Stimulated activated naive CD8-positive, alpha-beta T cell treated with anti-CD3 and anti-CD28 coated beads, Interleukin-15, Interleukin-2, amounts not matched to agents 100 ng/mL and 50 ng/mL, for 24 hours (primary cell): Measurements from ENCODE around the gene JMJD6.

Source experiments
- H3K27ac Mint-ChIP-seq: one replicate; pipeline ENCODE4 v1.8.0; 2021; ENCODE audit warnings: mild to moderate bottlenecking, mixed read lengths
- H3K27me3 Mint-ChIP-seq: one replicate; pipeline ENCODE4 v1.8.0; 2021; ENCODE audit warnings: mixed read lengths
- H3K36me3 Mint-ChIP-seq: one replicate; pipeline ENCODE4 v1.8.0; 2021; ENCODE audit warnings: low read depth, mixed read lengths
- H3K4me1 Mint-ChIP-seq: one replicate; pipeline ENCODE4 v1.8.0; 2021; ENCODE audit warnings: low read depth, mixed read lengths
- H3K4me3 Mint-ChIP-seq: one replicate; pipeline ENCODE4 v1.8.0; 2021; ENCODE audit warnings: mild to moderate bottlenecking, mixed read lengths
- H3K9me3 Mint-ChIP-seq: one replicate; pipeline ENCODE4 v1.8.0; 2021; ENCODE audit warnings: mixed read lengths

The JMJD6 gene

GRCh38 chr17:76686538-76687297 is 39.7 kb downstream of the JMJD6 start:
- Mint-ChIP-seq H3K36me3 (no peaks in the 10 kb centered on the region), H3K4me3 (no peak overlapping the region), H3K27me3 (no peaks in the 10 kb centered on the region), H3K27ac (no peak overlapping the region), H3K4me1 (peaks cover 4% of the 10 kb centered on the region), H3K9me3 (no peaks in the 10 kb centered on the region)

- Mint-ChIP-seq H3K9me3 (no peaks in the 10 kb centered on the region), H3K27me3 (no peaks in the 10 kb centered on the region), H3K4me1 (peaks cover 4% of the 10 kb centered on the region), H3K4me3 (no peak overlapping the region), H3K27ac (no peak overlapping the region), H3K36me3 (no peaks in the 10 kb centered on the region)
These were observed 40.6 kb downstream of the JMJD6 start for GRCh38 chr17:76685846-76686245.

GRCh38 chr17:76685366-76685765 is 41.0 kb downstream of the JMJD6 start:
- Mint-ChIP-seq H3K27ac (no peak overlapping the region), H3K4me1 (peaks cover 4% of the 10 kb centered on the region), H3K4me3 (no peak overlapping the region), H3K27me3 (no peaks in the 10 kb centered on the region), H3K36me3 (no peaks in the 10 kb centered on the region), H3K9me3 (no peaks in the 10 kb centered on the region)

GRCh38 chr17:76684756-76685155 is 41.6 kb downstream of the JMJD6 start:
- Mint-ChIP-seq H3K4me1 (peaks cover 4% of the 10 kb centered on the region), H3K4me3 (no peak overlapping the region), H3K27ac (no peak overlapping the region), H3K27me3 (no peaks in the 10 kb centered on the region), H3K9me3 (no peaks in the 10 kb centered on the region), H3K36me3 (no peaks in the 10 kb centered on the region)

GRCh38 chr17:76683921-76684745 is 42.3 kb downstream of the JMJD6 start:
- no peaks in the 10 kb centered on the region for H3K27me3 Mint-ChIP-seq
- H3K9me3 Mint-ChIP-seq = no peaks in the 10 kb centered on the region
- H3K36me3 Mint-ChIP-seq = no peaks in the 10 kb centered on the region
- H3K4me1 Mint-ChIP-seq = peaks cover 8% of the 10 kb centered on the region
- H3K27ac Mint-ChIP-seq = no peak overlapping the region
- H3K4me3 Mint-ChIP-seq = no peak overlapping the region

- Mint-ChIP-seq H3K27ac (no peak overlapping the region), H3K4me1 (peaks cover 8% of the 10 kb centered on the region), H3K4me3 (no peak overlapping the region), H3K27me3 (no peaks in the 10 kb centered on the region), H3K36me3 (no peaks in the 10 kb centered on the region), H3K9me3 (no peaks in the 10 kb centered on the region)
These were observed 43.2 kb downstream of the JMJD6 start for GRCh38 chr17:76683011-76683755.

- Mint-ChIP-seq H3K27ac (no peak overlapping the region), H3K4me3 (no peak overlapping the region), H3K36me3 (no peaks in the 10 kb centered on the region), H3K27me3 (no peaks in the 10 kb centered on the region), H3K4me1 (peaks cover 8% of the 10 kb centered on the region), H3K9me3 (no peaks in the 10 kb centered on the region)
These were observed 44.1 kb downstream of the JMJD6 start for GRCh38 chr17:76682296-76682695.

- peaks cover 8% of the 10 kb centered on the region for H3K4me1 Mint-ChIP-seq
- H3K27me3 Mint-ChIP-seq = no peaks in the 10 kb centered on the region
- no peaks in the 10 kb centered on the region for H3K9me3 Mint-ChIP-seq
- no peak overlapping the region for H3K4me3 Mint-ChIP-seq
- no peaks in the 10 kb centered on the region for H3K36me3 Mint-ChIP-seq
- no peak overlapping the region for H3K27ac Mint-ChIP-seq
These were observed 44.9 kb downstream of the JMJD6 start for GRCh38 chr17:76681222-76682137.

- no peaks in the 10 kb centered on the region for H3K27me3 Mint-ChIP-seq
- H3K9me3 Mint-ChIP-seq = no peaks in the 10 kb centered on the region
- no peaks in the 10 kb centered on the region for H3K36me3 Mint-ChIP-seq
- H3K4me1 Mint-ChIP-seq = peaks cover 8% of the 10 kb centered on the region
- no peak overlapping the region for H3K27ac Mint-ChIP-seq
- H3K4me3 Mint-ChIP-seq = no peak overlapping the region
These were observed 47.2 kb downstream of the JMJD6 start for GRCh38 chr17:76679239-76679638.

- H3K36me3 Mint-ChIP-seq = no peaks in the 10 kb centered on the region
- H3K4me3 Mint-ChIP-seq = no peak overlapping the region
- H3K27ac Mint-ChIP-seq = no peak overlapping the region
- no peaks in the 10 kb centered on the region for H3K9me3 Mint-ChIP-seq
- no peaks in the 10 kb centered on the region for H3K27me3 Mint-ChIP-seq
- H3K4me1 Mint-ChIP-seq = peaks cover 12% of the 10 kb centered on the region
These were observed 48.1 kb downstream of the JMJD6 start for GRCh38 chr17:76678330-76678729.

GRCh38 chr17:76677406-76677805 is 49.0 kb downstream of the JMJD6 start:
- Mint-ChIP-seq H3K9me3 (no peaks in the 10 kb centered on the region), H3K27me3 (no peaks in the 10 kb centered on the region), H3K4me1 (peaks cover 21% of the 10 kb centered on the region), H3K4me3 (no peak overlapping the region), H3K27ac (no peak overlapping the region), H3K36me3 (no peaks in the 10 kb centered on the region)

- Mint-ChIP-seq H3K27me3 (no peaks in the 10 kb centered on the region), H3K36me3 (no peaks in the 10 kb centered on the region)
These were observed 49.8 kb downstream of the JMJD6 start for GRCh38 chr17:76676629-76677028.

GRCh38 chr17:76675648-76676047 is 50.8 kb downstream of the JMJD6 start:
- Mint-ChIP-seq H3K27ac (no peak overlapping the region), H3K4me1 (peaks cover 33% of the 10 kb centered on the region), H3K36me3 (no peaks in the 10 kb centered on the region), H3K9me3 (no peaks in the 10 kb centered on the region), H3K4me3 (no peak overlapping the region), H3K27me3 (no peaks in the 10 kb centered on the region)

More at GRCh38 chr17:76676629-76677028, 49.8 kb downstream of the JMJD6 start:
- peaks cover 24% of the 10 kb centered on the region for H3K4me1 Mint-ChIP-seq
- H3K4me3 Mint-ChIP-seq = no peak overlapping the region
- no peak overlapping the region for H3K27ac Mint-ChIP-seq
- H3K9me3 Mint-ChIP-seq = no peaks in the 10 kb centered on the region

- Mint-ChIP-seq H3K27me3 (no peaks in the 10 kb centered on the region), H3K9me3 (no peaks in the 10 kb centered on the region), H3K36me3 (no peaks in the 10 kb centered on the region), H3K4me3 (no peak overlapping the region), H3K4me1 (peaks cover 43% of the 10 kb centered on the region), H3K27ac (no peak overlapping the region)
These were observed 51.8 kb downstream of the JMJD6 start for GRCh38 chr17:76674600-76674999.
